Activated naive CD4-positive, alpha-beta T cell (primary cell): Measurements from ENCODE around the gene CHI3L2.
"Not testable (repeated sequence)": the region's sequence is repeated elsewhere in the genome, so short reads cannot be mapped to it uniquely, and the experiment has no call there.

Experiments used
- DNase-seq, 4 experiments: peaks; one replicate each; lab custom pipeline; 2025; lab: John Stamatoyannopoulos, UW

CHI3L2 gene

DNA sequence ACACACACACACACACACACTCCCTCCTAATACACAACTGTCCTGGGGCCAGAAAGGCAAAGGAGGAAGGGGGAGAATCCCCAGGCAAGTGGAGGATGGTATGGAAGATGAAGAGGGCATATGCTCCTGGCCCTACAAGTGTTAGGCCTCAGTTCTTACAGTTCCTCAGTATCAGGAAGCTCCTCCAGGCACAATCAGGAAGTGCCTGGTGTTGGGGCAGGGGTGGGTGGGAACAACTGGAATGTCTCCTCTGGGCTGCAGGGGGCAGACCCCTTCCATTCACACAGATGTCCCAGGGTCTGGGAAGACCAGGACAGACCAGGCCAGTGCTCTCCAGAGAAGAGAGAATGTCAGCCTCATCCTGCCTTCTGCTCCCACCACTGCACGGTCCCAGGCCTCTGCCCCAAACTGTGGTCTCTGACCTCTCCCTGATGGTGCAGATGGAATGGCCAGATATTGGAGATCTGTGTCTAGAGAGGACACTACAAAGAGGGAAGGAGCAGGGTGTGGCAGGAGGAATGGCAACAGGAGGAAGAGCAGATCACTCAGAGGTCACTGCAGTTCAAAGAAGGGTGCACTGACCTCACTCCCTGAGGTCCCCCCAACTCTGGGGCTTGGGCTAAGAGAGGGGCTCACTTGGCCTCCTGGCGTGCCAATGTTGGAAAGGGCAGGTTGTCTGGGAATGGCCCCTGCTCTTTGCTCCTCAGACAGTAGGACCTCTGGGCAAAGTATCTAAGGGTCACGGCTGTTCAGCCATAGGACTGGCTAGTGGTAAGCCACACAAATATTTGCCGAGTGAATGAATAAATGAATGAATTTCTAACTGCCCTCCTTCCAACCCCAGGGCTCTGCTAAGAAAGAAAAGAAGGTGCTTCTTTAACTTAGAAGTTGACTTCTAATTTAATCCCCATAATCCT lies 24.5 kb upstream of the CHI3L2 start:
- DNase-seq: no peak

- DNase-seq: peak; percentile 35 to 79 (median 58)
These were observed 23.8 kb upstream of the CHI3L2 start for GRCh38 chr1:111203681-111204200.

- DNase-seq: peak in 2 of 4 experiments; percentile 54 to 66
These were observed 23.1 kb upstream of the CHI3L2 start for GRCh38 chr1:111204201-111204982.

- no peak for DNase-seq
These were observed 22.4 kb upstream of the CHI3L2 start for GRCh38 chr1:111204983-111205713.

GRCh38 chr1:111205714-111206050 lies 21.8 kb upstream of the CHI3L2 start:
- DNase-seq: no peak

- no peak for DNase-seq
These were observed 18.6 kb upstream of the CHI3L2 start for GRCh38 chr1:111208921-111209320.

GRCh38 chr1:111209622-111210021 lies 17.9 kb upstream of the CHI3L2 start:
- no peak for DNase-seq

DNA sequence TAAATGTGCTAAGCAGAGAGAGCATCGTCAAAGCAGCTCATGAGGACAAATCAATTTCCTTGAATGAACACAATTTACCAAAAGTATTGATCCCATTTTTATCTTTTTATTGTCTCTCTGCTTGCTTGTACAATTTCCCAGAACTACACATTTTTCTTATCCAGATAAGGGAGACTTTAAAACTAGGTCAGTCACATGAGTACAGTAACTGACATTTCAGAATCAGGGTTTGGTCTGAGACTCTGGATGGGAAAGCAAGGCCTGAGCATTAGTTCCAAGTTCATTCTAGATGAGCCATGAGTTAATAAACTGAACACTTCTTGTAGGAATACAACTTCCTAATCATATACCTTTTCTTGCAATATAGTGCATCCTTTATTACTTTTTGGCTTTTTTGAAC lies 15.6 kb upstream of the CHI3L2 start:
- no peak for DNase-seq

DNA sequence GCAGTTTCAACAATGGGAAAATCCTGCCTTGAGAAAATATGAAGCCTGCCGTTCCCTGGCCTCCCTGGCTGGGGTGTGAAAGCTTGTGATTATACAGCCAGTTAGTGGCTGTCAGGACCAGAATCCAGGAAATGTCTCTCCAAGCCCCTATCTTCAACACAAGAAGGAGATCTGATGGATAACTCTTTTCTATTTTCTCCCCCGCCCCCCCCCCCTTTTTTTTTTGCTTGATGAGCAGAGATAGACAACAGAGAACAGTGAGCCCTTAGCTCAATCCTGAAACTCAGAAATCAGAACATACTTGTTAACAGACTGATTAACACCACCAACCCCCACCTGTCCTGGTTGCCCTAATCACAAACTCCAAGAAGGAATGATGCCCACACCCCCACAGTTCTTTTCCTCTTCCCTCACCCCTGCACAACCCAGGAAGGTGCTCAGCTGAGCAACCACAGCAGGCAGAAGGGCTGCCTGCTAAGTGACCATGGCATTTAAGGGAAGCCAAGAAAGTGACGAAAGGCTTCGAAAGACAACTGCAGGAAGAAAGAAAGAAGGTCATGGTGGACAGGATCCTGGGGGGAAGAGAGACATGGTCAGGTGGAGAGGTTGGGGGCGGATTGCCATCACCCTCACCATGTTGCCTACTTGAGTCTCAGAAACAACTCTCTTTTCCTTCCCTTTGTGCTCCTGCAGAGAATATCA lies 14.7 kb upstream of the CHI3L2 start:
- DNase-seq: no peak

GRCh38 chr1:111213412-111213811 lies 14.1 kb upstream of the CHI3L2 start:
- no peak for DNase-seq

- DNase-seq: no peak
These were observed 13.3 kb upstream of the CHI3L2 start for GRCh38 chr1:111214074-111214801.

GRCh38 chr1:111214884-111215283 lies 12.6 kb upstream of the CHI3L2 start:
- DNase-seq: peak in 2 of 4 experiments; percentile 46 to 54

DNA sequence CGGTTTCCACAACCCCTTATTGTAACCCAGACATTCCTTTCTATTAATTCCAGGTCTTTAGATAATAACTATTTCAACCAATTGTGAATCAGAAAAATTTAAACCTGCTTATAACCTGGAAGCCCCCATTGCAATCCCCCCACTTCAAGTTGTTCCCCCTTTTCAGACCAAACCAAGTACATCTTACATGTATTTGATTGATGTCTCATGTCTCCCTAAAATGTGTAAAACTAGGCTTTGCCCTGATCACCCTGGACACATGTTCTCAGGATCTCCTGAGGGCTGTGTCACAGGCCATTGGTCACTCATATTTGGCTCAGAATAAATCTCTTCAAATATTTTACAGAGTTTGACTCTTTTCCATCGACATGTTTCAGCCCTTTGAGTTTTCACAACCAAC lies 12.2 kb upstream of the CHI3L2 start:
- not testable (repeated sequence) for DNase-seq

DNA sequence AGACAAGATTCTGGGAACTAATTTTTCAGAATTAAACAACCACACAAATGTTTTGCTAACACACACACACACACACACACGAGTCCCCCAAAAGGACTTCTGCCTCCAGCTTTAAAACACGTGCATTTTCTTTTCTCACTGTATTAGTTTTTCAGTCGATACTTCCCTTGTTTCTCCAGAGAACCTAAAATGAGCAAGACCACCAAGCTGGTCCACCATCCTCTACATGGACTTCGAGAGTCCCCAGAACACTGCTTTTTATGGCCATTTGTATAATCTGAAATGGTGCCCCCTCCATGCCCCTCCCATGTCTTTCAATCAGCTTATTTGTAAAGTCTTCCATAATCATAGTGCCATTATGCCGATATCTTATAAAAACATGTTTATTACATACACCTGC lies 10.8 kb upstream of the CHI3L2 start:
- DNase-seq: no peak

DNA sequence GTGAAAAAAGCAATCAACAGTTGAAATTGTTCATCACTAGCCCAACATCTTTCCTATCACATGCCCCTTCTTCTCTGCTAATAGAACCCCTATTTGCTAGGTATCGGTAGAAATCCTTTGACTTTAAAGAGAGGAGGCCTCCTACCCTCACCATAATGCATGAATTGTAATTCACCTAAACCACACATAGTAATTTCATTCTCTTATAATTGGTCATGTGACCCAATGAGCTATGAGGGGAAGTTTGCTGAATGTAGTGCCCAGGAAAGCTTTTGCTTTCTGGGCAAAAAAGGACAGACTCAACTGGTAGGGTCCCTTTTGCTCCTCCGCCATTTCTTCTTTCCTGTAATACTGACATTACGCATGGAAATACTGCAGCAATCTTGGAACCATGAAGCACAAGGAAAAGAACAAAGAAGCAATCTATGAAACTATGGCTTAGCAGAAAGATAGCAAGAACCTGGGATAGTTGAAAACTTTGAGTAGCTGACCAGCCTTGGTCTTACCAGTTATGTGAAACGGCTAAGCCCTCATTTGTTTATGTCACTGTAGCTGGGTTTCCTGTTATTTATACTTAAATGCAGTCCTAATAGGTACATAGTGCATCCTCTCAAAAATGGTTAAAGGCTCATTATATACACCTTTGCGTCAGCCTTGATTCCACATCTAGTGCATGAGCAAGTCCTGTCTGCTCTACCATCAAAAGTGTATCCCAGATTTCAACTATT lies 10.2 kb upstream of the CHI3L2 start:
- no peak for DNase-seq

GRCh38 chr1:111218701-111219556 lies 8.6 kb upstream of the CHI3L2 start:
- DNase-seq: no peak

DNA sequence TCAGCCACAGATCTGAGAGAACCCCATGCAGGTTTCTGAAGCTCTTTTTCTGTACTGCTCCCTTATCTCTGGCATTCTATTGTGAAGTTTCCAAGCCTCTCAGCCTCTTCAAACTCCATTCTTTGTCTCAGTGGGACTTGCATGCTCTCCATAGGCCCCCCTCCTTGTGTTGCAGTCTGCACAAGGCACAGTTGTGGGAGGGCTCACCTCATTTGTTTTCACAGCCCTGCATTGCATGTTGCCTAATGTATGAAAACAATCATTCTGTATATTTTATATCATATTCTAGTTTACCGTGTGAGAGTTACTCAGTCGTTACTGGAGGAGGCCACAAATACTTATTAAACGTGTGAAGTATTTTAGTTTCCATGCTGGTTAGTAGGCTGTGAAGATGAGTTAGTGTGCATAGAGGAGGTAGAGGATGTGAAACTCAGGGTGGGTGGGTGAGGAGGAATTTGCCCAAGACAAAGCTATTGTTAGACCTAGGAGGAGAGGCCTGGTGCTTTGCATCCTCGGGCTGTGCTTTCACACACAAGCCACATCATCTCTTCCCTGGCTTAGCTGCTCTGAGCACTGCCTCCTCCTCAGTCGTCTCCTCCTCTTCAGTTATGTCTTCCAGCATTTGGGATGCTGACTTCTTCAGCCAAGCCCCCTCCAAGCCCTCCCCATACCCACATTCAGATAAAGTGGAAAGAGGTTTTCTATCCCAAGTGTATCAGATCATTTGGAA lies 7.8 kb upstream of the CHI3L2 start:
- DNase-seq: no peak

DNA sequence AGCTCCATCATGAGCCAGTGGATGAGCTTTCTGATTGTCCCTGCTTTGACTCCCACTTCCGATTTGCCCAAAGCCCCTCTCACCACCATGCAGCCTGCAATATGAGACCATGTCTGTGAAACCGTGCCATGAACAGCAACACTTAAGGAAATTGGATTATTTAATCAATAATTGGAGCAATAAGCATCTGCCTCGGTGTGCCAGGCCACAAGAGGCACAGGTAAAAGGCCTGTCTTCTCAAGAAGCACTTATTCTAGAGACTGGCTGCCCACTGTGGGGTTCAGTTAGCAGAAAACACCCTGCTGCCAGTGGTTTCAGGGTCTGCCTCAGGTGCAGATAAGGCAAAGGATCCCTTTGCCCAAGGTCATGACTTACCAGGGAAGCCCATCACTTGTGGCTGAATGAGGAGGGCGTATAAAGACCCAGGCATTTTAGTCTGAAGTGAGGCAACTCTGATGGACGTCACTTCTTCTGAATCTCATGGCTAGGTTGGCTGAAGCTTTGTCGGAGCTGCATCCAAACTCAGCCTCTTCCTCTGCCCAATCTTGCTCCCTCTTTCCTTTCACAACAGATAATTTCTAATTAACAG lies 7.1 kb upstream of the CHI3L2 start:
- no peak for DNase-seq
